Astrocyte (in vitro differentiated cells and primary cell): ENCODE measurements around the gene UCN3. TPM values are rescaled to one million over a fixed set of nuclear protein-coding genes. Genes with fewer than 3 reads are reported as not detected.

Source experiments
- DNase-seq: peaks from one replicate; pipeline ENCODE4 v3.0.0-alpha.2; 2010; ENCODE audit warnings: low read depth
- FAIRE-seq: peaks from 2 replicates; lab custom pipeline; 2011; peaks lifted over from hg19 to GRCh38; lab: Jason Lieb, UNC
- H2AFZ ChIP-seq: 2 replicates; pipeline ENCODE4 v1.6.0; 2012; ENCODE audit warnings: low read depth, low read length, inconsistent platforms
- H3K27ac ChIP-seq: 2 replicates; pipeline ENCODE4 v1.5.1; 2011; ENCODE audit warnings: low read depth, low read length, inconsistent platforms
- H3K27me3 ChIP-seq: 2 replicates; pipeline ENCODE4 v1.6.0; 2011; ENCODE audit warnings: low read length, inconsistent platforms; ENCODE audit not compliant: insufficient read depth
- H3K36me3 ChIP-seq: 2 replicates; pipeline ENCODE4 v1.5.1; 2011; ENCODE audit warnings: low read length, inconsistent platforms; ENCODE audit not compliant: insufficient read depth
- H3K4me1 ChIP-seq: 2 replicates; pipeline ENCODE4 v1.5.1; 2011; ENCODE audit warnings: low read length, inconsistent platforms; ENCODE audit not compliant: insufficient read depth
- H3K4me2 ChIP-seq: 2 replicates; pipeline ENCODE4 v1.6.0; 2012; ENCODE audit warnings: low read length, inconsistent platforms
- H3K4me3 ChIP-seq: 2 replicates; pipeline ENCODE4 v1.5.1; 2011; ENCODE audit warnings: low read depth, mild to moderate bottlenecking, low read length, inconsistent platforms; ENCODE audit not compliant: insufficient read depth
- H3K79me2 ChIP-seq: 2 replicates; pipeline ENCODE4 v1.6.0; 2012; ENCODE audit warnings: mild to moderate bottlenecking, low read length, inconsistent platforms; ENCODE audit not compliant: insufficient read depth
- H3K9ac ChIP-seq: 2 replicates; pipeline ENCODE4 v1.6.0; 2012; ENCODE audit warnings: mild to moderate bottlenecking, low read length, inconsistent platforms
- H3K9me3 ChIP-seq: 2 replicates; pipeline ENCODE4 v1.5.1; 2012; ENCODE audit warnings: low read depth, mild to moderate bottlenecking, low read length, inconsistent platforms; ENCODE audit not compliant: insufficient read depth
- H4K20me1 ChIP-seq: 2 replicates; pipeline ENCODE4 v1.6.0; 2012; ENCODE audit warnings: low read length, inconsistent platforms; ENCODE audit not compliant: insufficient read depth
- H3K27ac Mint-ChIP-seq: one replicate; pipeline ENCODE4 v1.8.0; 2021; ENCODE audit warnings: mild to moderate bottlenecking, mixed read lengths; ENCODE audit not compliant: unreplicated experiment
- H3K27me3 Mint-ChIP-seq: one replicate; pipeline ENCODE4 v1.8.0; 2021; ENCODE audit warnings: low read depth, mixed read lengths; ENCODE audit not compliant: unreplicated experiment
- H3K36me3 Mint-ChIP-seq: one replicate; pipeline ENCODE4 v1.8.0; 2021; ENCODE audit warnings: low read depth, mixed read lengths; ENCODE audit not compliant: unreplicated experiment
- H3K4me1 Mint-ChIP-seq: one replicate; pipeline ENCODE4 v1.8.0; 2021; ENCODE audit warnings: low read depth, mixed read lengths; ENCODE audit not compliant: unreplicated experiment
- H3K4me3 Mint-ChIP-seq: one replicate; pipeline ENCODE4 v1.8.0; 2021; ENCODE audit warnings: mild to moderate bottlenecking, moderate library complexity, mixed read lengths; ENCODE audit not compliant: unreplicated experiment
- H3K9me3 Mint-ChIP-seq: one replicate; pipeline ENCODE4 v1.8.0; 2021; ENCODE audit warnings: mild to moderate bottlenecking, mixed read lengths; ENCODE audit not compliant: unreplicated experiment
- EZH2 ChIP-seq: IDR thresholded peaks from 2 replicates; pipeline ENCODE4 v1.6.1; 2012; ENCODE audit warnings: mild to moderate bottlenecking, low read length, inconsistent platforms; ENCODE audit not compliant: insufficient read depth
- total RNA-seq: library from RNA; stranded (reverse); gene quantifications from 2 replicates; pipeline ENCODE4 v1.2.1, GENCODE V29; 2021
- TF ChIP-seq, protein P1 (sequence below): IDR thresholded peaks from 2 replicates; pipeline ENCODE4 v1.5.1; 2011; ENCODE audit warnings: low read depth, mild to moderate bottlenecking, inconsistent platforms, low read length, moderate library complexity; ENCODE audit not compliant: insufficient read depth

The UCN3 gene
- total RNA-seq, 1 donor from 2014 or later = not detected

DNA sequence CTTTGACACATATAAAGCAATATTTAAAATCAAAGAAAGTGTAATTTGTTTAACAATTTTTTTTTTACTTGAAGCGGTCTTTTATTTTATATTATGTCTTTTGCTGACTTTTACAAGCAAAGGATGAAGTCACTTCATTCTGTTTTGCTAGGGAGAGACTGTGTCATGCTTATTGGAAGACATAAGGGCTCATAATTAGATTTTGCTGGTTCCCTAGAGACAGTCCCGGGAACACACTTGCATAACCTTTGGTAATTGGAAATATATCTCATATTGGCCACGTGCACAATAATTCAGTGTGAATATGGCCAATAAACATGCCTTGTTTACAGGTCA lies 47.1 kb downstream of the UCN3 start:
- H3K27me3 Mint-ChIP-seq = no peaks in the 10 kb centered on the region
- Histone ChIP-seq H3K27me3 (no peaks in the 10 kb centered on the region), H4K20me1 (no peaks in the 10 kb centered on the region), H3K9ac (peak overlapping the region; percentile 85), H3K36me3 (no peaks in the 10 kb centered on the region), H3K4me2 (peak overlapping the region; percentile 84), H3K4me1 (no peaks in the 10 kb centered on the region), H3K27ac (no peak overlapping the region), H2AFZ (peak overlapping the region; percentile 89), H3K79me2 (peaks cover 43% of the 10 kb centered on the region), H3K9me3 (no peaks in the 10 kb centered on the region), H3K4me3 (peak overlapping the region; percentile 67)
- no peaks in the 10 kb centered on the region for H3K36me3 Mint-ChIP-seq
- H3K9me3 Mint-ChIP-seq = no peaks in the 10 kb centered on the region
- TF ChIP-seq, protein P1, sequence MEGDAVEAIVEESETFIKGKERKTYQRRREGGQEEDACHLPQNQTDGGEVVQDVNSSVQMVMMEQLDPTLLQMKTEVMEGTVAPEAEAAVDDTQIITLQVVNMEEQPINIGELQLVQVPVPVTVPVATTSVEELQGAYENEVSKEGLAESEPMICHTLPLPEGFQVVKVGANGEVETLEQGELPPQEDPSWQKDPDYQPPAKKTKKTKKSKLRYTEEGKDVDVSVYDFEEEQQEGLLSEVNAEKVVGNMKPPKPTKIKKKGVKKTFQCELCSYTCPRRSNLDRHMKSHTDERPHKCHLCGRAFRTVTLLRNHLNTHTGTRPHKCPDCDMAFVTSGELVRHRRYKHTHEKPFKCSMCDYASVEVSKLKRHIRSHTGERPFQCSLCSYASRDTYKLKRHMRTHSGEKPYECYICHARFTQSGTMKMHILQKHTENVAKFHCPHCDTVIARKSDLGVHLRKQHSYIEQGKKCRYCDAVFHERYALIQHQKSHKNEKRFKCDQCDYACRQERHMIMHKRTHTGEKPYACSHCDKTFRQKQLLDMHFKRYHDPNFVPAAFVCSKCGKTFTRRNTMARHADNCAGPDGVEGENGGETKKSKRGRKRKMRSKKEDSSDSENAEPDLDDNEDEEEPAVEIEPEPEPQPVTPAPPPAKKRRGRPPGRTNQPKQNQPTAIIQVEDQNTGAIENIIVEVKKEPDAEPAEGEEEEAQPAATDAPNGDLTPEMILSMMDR = no peak
- no peak for TF ChIP-seq EZH2
- peak overlapping the region; percentile 77 for H3K4me3 Mint-ChIP-seq
- H3K4me1 Mint-ChIP-seq = no peaks in the 10 kb centered on the region
- no peak for FAIRE-seq
- no peak overlapping the region for H3K27ac Mint-ChIP-seq
- DNase-seq = no peak

DNA sequence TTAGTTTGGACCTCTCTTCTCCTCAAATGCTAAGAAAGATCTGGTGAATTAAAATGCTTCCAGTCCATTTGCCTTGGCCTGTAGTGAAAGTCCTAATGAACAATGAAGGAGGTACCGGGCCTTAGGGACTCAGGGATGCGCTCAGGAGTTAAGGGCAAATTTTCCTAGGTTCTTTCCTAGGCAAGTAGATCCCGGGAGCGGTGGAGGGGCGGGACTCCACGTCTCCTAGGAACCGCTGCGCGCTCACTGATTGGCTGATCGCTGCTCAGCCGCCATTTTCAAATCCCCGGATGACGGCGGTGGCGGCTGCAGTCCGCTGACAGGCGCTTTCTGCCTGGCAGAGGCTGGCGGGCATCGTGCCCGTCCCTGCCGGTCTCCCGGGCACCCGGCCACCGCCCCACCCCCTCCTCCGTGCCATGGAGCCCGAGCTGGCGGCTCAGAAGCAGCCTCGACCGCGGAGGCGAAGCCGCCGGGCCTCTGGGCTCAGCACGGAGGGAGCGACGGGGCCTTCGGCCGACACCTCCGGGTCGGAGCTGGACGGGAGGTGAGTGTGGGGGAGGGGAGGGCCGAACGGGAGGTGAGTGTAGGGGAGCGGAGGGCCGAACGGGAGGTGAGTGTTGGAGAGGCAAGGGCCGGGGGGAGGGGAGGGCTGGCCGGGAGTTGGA lies 47.6 kb downstream of the UCN3 start, which contains the start of gene NET1:
Gene NET1, plus strand, starts transcription at position 281 of the 665 bp plus-strand sequence. Its CDS starts 136 bp downstream, at position 417.
- H3K4me3 ChIP-seq = peak within 1 kb of the TSS; percentile 89
- no peaks in the 10 kb centered on the region for H3K27me3 ChIP-seq
- H3K9me3 ChIP-seq = no peaks in the 10 kb centered on the region
- H3K4me3 Mint-ChIP-seq = peak within 1 kb of the TSS; percentile 77
- H3K4me1 Mint-ChIP-seq = no peaks in the 10 kb centered on the region
- peak within 1 kb of the TSS; percentile 85 for H3K9ac ChIP-seq
- no peak for TF ChIP-seq EZH2
- TF ChIP-seq, protein P1 = no peak
- H3K36me3 Mint-ChIP-seq = no peaks in the 10 kb centered on the region
- H3K4me2 ChIP-seq = peak within 1 kb of the TSS; percentile 84
- H3K27ac ChIP-seq = peak within 1 kb of the TSS; percentile 78
- H3K27ac Mint-ChIP-seq = no peak within 1 kb of the TSS
- no peaks in the 10 kb centered on the region for H3K4me1 ChIP-seq
- FAIRE-seq = no peak
- DNase-seq = peak; percentile 60
- no peaks in the 10 kb centered on the region for H3K27me3 Mint-ChIP-seq
- H3K9me3 Mint-ChIP-seq = no peaks in the 10 kb centered on the region
- peaks cover 48% of the 10 kb centered on the region for H3K79me2 ChIP-seq
- no peaks in the 10 kb centered on the region for H4K20me1 ChIP-seq
- H3K36me3 ChIP-seq = no peaks in the 10 kb centered on the region
- peak within 1 kb of the TSS; percentile 89 for H2AFZ ChIP-seq
